H9 (cell line): ENCODE data around the gene IPO11. TPM values are rescaled to one million over a fixed set of nuclear protein-coding genes. Genes with fewer than 3 reads are reported as not detected.

ENCODE experiments used
- DNase-seq: peaks from one replicate; pipeline ENCODE4 v3.0.0-alpha.2; 2017
- H2AFZ ChIP-seq: one replicate; pipeline ENCODE4 v1.6.1; 2013; ENCODE audit warnings: mild to moderate bottlenecking, low read length, control low read depth, moderate library complexity
- H2AK5ac ChIP-seq: 2 replicates; pipeline ENCODE4 v1.6.1; 2013; ENCODE audit warnings: low read length, control low read depth, mixed read lengths; ENCODE audit not compliant: insufficient read length
- H2BK120ac ChIP-seq: one replicate; pipeline ENCODE4 v1.6.1; 2013; ENCODE audit warnings: low read depth, mild to moderate bottlenecking, low read length, control low read depth, inconsistent platforms; ENCODE audit not compliant: poor library complexity, severe bottlenecking
- H2BK12ac ChIP-seq: 2 replicates; pipeline ENCODE4 v1.6.1; 2013; ENCODE audit warnings: low read length, control low read depth, mixed read lengths, low read depth; ENCODE audit not compliant: insufficient read length
- H2BK15ac ChIP-seq: 2 replicates; pipeline ENCODE4 v1.6.1; 2013; ENCODE audit warnings: low read depth, low read length, control low read depth
- H2BK20ac ChIP-seq: one replicate; pipeline ENCODE4 v1.6.1; 2013; ENCODE audit warnings: low read depth, mild to moderate bottlenecking, low read length, control low read depth, inconsistent platforms; ENCODE audit not compliant: poor library complexity, severe bottlenecking
- H2BK5ac ChIP-seq: 2 replicates; pipeline ENCODE4 v1.6.1; 2013; ENCODE audit warnings: low read length, control low read depth, mixed read lengths; ENCODE audit not compliant: insufficient read length
- H3K14ac ChIP-seq: 2 replicates; pipeline ENCODE4 v1.6.1; 2013; ENCODE audit warnings: low read length, control low read depth; ENCODE audit not compliant: insufficient read depth
- H3K18ac ChIP-seq: 2 replicates; pipeline ENCODE4 v1.6.1; 2013; ENCODE audit warnings: low read depth, mild to moderate bottlenecking, mixed read lengths, low read length, control low read depth; ENCODE audit not compliant: insufficient read length
- H3K23ac ChIP-seq: 2 replicates; pipeline ENCODE4 v1.6.1; 2013; ENCODE audit warnings: low read length, control low read depth, mixed read lengths, low read depth; ENCODE audit not compliant: insufficient read length
- H3K23me2 ChIP-seq: 2 replicates; pipeline ENCODE4 v1.6.1; 2013; ENCODE audit warnings: low read depth, mild to moderate bottlenecking, mixed read lengths, low read length, control low read depth; ENCODE audit not compliant: insufficient read length, poor library complexity, severe bottlenecking
- H3K27ac ChIP-seq: 2 replicates; pipeline ENCODE4 v1.5.1; 2013; ENCODE audit warnings: low read length, control low read depth, mixed read lengths, low read depth; ENCODE audit not compliant: insufficient read length
- H3K27me3 ChIP-seq: 2 replicates; pipeline ENCODE4 v1.6.1; 2013; ENCODE audit warnings: low read length, control low read depth, inconsistent platforms; ENCODE audit not compliant: insufficient read depth
- H3K4ac ChIP-seq: 2 replicates; pipeline ENCODE4 v1.6.1; 2013; ENCODE audit warnings: low read depth, mild to moderate bottlenecking, control low read depth, inconsistent platforms, low read length, moderate library complexity
- H3K4me1 ChIP-seq: 2 replicates; pipeline ENCODE4 v1.6.1; 2013; ENCODE audit warnings: low read length, control low read depth, inconsistent platforms; ENCODE audit not compliant: insufficient read depth
- H3K4me2 ChIP-seq: 2 replicates; pipeline ENCODE4 v1.6.1; 2013; ENCODE audit warnings: low read length, control low read depth, mixed read lengths; ENCODE audit not compliant: insufficient read length, insufficient read depth
- H3K56ac ChIP-seq: 2 replicates; pipeline ENCODE4 v1.6.1; 2013; ENCODE audit warnings: low read depth, mild to moderate bottlenecking, mixed read lengths, low read length, control low read depth; ENCODE audit not compliant: insufficient read length
- H3K79me1 ChIP-seq: 2 replicates; pipeline ENCODE4 v1.6.1; 2013; ENCODE audit warnings: low read depth, mild to moderate bottlenecking, moderate library complexity, low read length, control low read depth, inconsistent platforms; ENCODE audit not compliant: insufficient read depth, poor library complexity, severe bottlenecking
- H3K79me2 ChIP-seq: 2 replicates; pipeline ENCODE4 v1.6.1; 2013; ENCODE audit warnings: low read length, control low read depth, inconsistent platforms; ENCODE audit not compliant: insufficient read depth
- H3K9ac ChIP-seq: 2 replicates; pipeline ENCODE4 v1.6.1; 2013; ENCODE audit warnings: low read length, control low read depth, mixed read lengths; ENCODE audit not compliant: insufficient read length; ENCODE audit errors: extremely low read depth
- H3K9me3 ChIP-seq: one replicate; pipeline ENCODE4 v1.6.1; 2013; ENCODE audit warnings: low read depth, low read length, inconsistent platforms; ENCODE audit not compliant: control insufficient read depth
- H3T11ph ChIP-seq: one replicate; pipeline ENCODE4 v1.6.1; 2013; ENCODE audit warnings: mild to moderate bottlenecking, low read length, control low read depth, inconsistent platforms
- H4K20me1 ChIP-seq: one replicate; pipeline ENCODE4 v1.6.1; 2013; ENCODE audit not compliant: control insufficient read depth, insufficient read length, insufficient read depth
- H4K5ac ChIP-seq: 2 replicates; pipeline ENCODE4 v1.6.1; 2013; ENCODE audit warnings: low read depth, mild to moderate bottlenecking, mixed read lengths, low read length, control low read depth; ENCODE audit not compliant: insufficient read length
- H4K8ac ChIP-seq: replicated peaks from 2 replicates; pipeline ENCODE4 v1.6.1; 2013; ENCODE audit warnings: low read length, control low read depth, mixed read lengths, low read depth; ENCODE audit not compliant: insufficient read length
- H4K91ac ChIP-seq: 2 replicates; pipeline ENCODE4 v1.6.1; 2013; ENCODE audit warnings: low read depth, mild to moderate bottlenecking, moderate library complexity, mixed read lengths, low read length, control low read depth; ENCODE audit not compliant: insufficient read length
- H3K27ac Mint-ChIP-seq, 3 experiments: 2 replicates in 2 of 3; 3 replicates in 1 of 3; pipeline ENCODE4 v1.8.0; 2020 to 2021; ENCODE audit warnings: mixed read lengths in 3 of 3, mild to moderate bottlenecking in 1 of 3, moderate library complexity in 1 of 3
- H3K27me3 Mint-ChIP-seq: 2 replicates; pipeline ENCODE4 v1.8.0; 2021; ENCODE audit warnings: low read depth, mild to moderate bottlenecking, moderate library complexity, mixed read lengths
- H3K36me3 Mint-ChIP-seq, 3 experiments: 2 replicates in 2 of 3; 3 replicates in 1 of 3; pipeline ENCODE4 v1.8.0; 2020 to 2021; ENCODE audit warnings: low read depth in 3 of 3, mixed read lengths in 3 of 3; ENCODE audit not compliant: insufficient read depth in 1 of 3
- H3K4me1 Mint-ChIP-seq, 2 experiments: 2 replicates each; pipeline ENCODE4 v1.8.0; 2020; ENCODE audit warnings: mixed read lengths in 2 of 2
- H3K4me3 Mint-ChIP-seq, 2 experiments: 2 replicates in 1 of 2; 3 replicates in 1 of 2; pipeline ENCODE4 v1.8.0; 2020 to 2021; ENCODE audit warnings: mild to moderate bottlenecking in 2 of 2, mixed read lengths in 2 of 2, moderate library complexity in 1 of 2
- H3K9me3 Mint-ChIP-seq, 2 experiments: 2 replicates in 1 of 2; 3 replicates in 1 of 2; pipeline ENCODE4 v1.8.0; 2020; ENCODE audit warnings: mild to moderate bottlenecking in 2 of 2, mixed read lengths in 2 of 2, moderate library complexity in 1 of 2
- CTCF ChIP-seq: fragments of 200-600 bp; sonication (generic); conservative IDR thresholded peaks from 3 replicates; pipeline ENCODE4 v1.8.0; 2021; ENCODE audit warnings: antibody characterized with exemption, mild to moderate bottlenecking
- WGBS: extraction: QIAGEN DNeasy Blood & Tissue Kit; methylation state at CpG from one replicate; pipeline ENCODE4 v1.1.7; 2013; ENCODE audit warnings: missing lambda C conversion rate, low lambda C conversion rate, mixed read lengths; ENCODE audit not compliant: insufficient read length; ENCODE audit errors: extremely low coverage; 5-methylcytosine and 5-hydroxymethylcytosine counted together
- total RNA-seq: library from RNA; stranded (reverse); gene quantifications from 2 replicates; pipeline ENCODE4 v1.2.1, GENCODE V29; 2021

Gene IPO11
- total RNA-seq, 1 experiment from 2014 or later, result 63.0 TPM

GRCh38 chr5:62603934-62604333, 191.4 kb downstream of the IPO11 start:
- Histone ChIP-seq H2BK5ac (no peak overlapping the region), H3K4me2 (no peak overlapping the region), H4K5ac (no peak overlapping the region), H3K9me3 (no peaks in the 10 kb centered on the region), H3K14ac (no peak overlapping the region), H2BK15ac (no peak overlapping the region), H3K56ac (no peak overlapping the region), H4K91ac (no peak overlapping the region), H4K20me1 (no peaks in the 10 kb centered on the region), H2BK12ac (no peak overlapping the region), H2AK5ac (no peak overlapping the region), H3K9ac (no peak overlapping the region), H3K23me2 (no peaks in the 10 kb centered on the region), H3K27ac (no peak overlapping the region), H3T11ph (no peak overlapping the region), H3K4ac (no peak overlapping the region), H3K79me1 (no peaks in the 10 kb centered on the region), H3K23ac (no peak overlapping the region), H4K8ac (no peak overlapping the region), H2AFZ (no peak overlapping the region), H3K27me3 (no peaks in the 10 kb centered on the region), H3K18ac (no peak overlapping the region), H3K79me2 (no peaks in the 10 kb centered on the region), H2BK120ac (no peak overlapping the region), H2BK20ac (no peak overlapping the region), H3K4me1 (no peaks in the 10 kb centered on the region)
- no peaks in the 10 kb centered on the region for H3K27me3 Mint-ChIP-seq
- no peaks in the 10 kb centered on the region for H3K9me3 Mint-ChIP-seq
- H3K4me3 Mint-ChIP-seq, result no peak overlapping the region
- TF ChIP-seq CTCF, result no peak
- peaks cover 0 to 17% (median 0%) of the 10 kb centered on the region in 3 experiments; a peak in 3 of 7 replicates for H3K36me3 Mint-ChIP-seq
- WGBS, result no CpG with 5 or more reads among the region's 5 CpGs
- DNase-seq, result no peak
- no peaks in the 10 kb centered on the region for H3K4me1 Mint-ChIP-seq
- H3K27ac Mint-ChIP-seq, result no peak overlapping the region
